SK-N-SH (cell line): ENCODE results near the gene KCNS1. TPM values are rescaled to one million over a fixed set of nuclear protein-coding genes. Genes with fewer than 3 reads are reported as not detected.

Source experiments
- CTCF ChIA-PET: fragments of 300-600, 350-600 bp; formaldehyde crosslinking; extraction: SDS; loops from one replicate; lab custom pipeline; 2021; lab: Yijun Ruan, JAX
- POLR2A ChIA-PET: fragments of 350-600 bp; sonication (Branson Sonifier 250); formaldehyde crosslinking; extraction: SDS; loops from one replicate; lab custom pipeline; 2020; ENCODE audit warnings: antibody characterized with exemption, inconsistent platforms; lab: Yijun Ruan, JAX
- DNase-seq: peaks from one replicate; pipeline ENCODE4 v3.0.0; 2012
- H2AFZ ChIP-seq: fragments of 200-600 bp; sonication (generic); 2 replicates; pipeline ENCODE4 v1.8.1; 2016; ENCODE audit warnings: antibody characterized with exemption, mild to moderate bottlenecking, low read depth
- H3F3A ChIP-seq: fragments of 200-600 bp; sonication (generic); replicated peaks from 2 replicates; pipeline ENCODE3; 2016; ENCODE audit warnings: antibody characterized with exemption, mild to moderate bottlenecking; ENCODE audit not compliant: insufficient read depth
- H3K27ac ChIP-seq, 2 experiments: fragments of 200-500 bp in 1 of 2; fragments of 200-600 bp in 1 of 2; sonication (Bioruptor generic) in 1 of 2; sonication (generic), shearing (Covaris generic) in 1 of 2; 2 replicates each; pipeline versions ENCODE4 v1.5.1 to v1.6.1; 2014 to 2016; ENCODE audit warnings: low read depth in 2 of 2, inconsistent platforms in 1 of 2, low read length in 1 of 2, mild to moderate bottlenecking in 1 of 2, mixed read lengths in 1 of 2
- H3K27me3 ChIP-seq: fragments of 200-600 bp; sonication (generic), shearing (Covaris generic); 2 replicates; pipeline ENCODE4 v1.6.1; 2016; ENCODE audit warnings: mixed run types; ENCODE audit not compliant: insufficient read depth
- H3K36me3 ChIP-seq, 2 experiments: fragments of 200-500 bp in 1 of 2; fragments of 200-600 bp in 1 of 2; sonication (Bioruptor generic) in 1 of 2; sonication (generic) in 1 of 2; replicated peaks in 1 of 2; 2 replicates each; pipeline versions ENCODE3 to v1.5.1; 2014 to 2016; ENCODE audit warnings: low read length in 1 of 2, mild to moderate bottlenecking in 1 of 2; ENCODE audit not compliant: insufficient read depth in 2 of 2, control insufficient read depth in 1 of 2
- H3K4me1 ChIP-seq, 2 experiments: fragments of 200-500 bp in 1 of 2; fragments of 200-600 bp in 1 of 2; sonication (Bioruptor generic) in 1 of 2; sonication (generic), shearing (Covaris generic) in 1 of 2; 2 replicates each; pipeline versions ENCODE4 v1.5.1 to v1.6.1; 2014 to 2016; ENCODE audit warnings: low read depth in 1 of 2, low read length in 1 of 2, mixed run types in 1 of 2; ENCODE audit not compliant: insufficient read depth in 2 of 2, control insufficient read depth in 1 of 2
- H3K4me2 ChIP-seq: fragments of 200-600 bp; sonication (generic), shearing (Covaris generic); 2 replicates; pipeline ENCODE4 v1.6.1; 2017; ENCODE audit warnings: mixed run types
- H3K4me3 ChIP-seq, 2 experiments: fragments of 200-500 bp in 1 of 2; fragments of 200-600 bp in 1 of 2; sonication (Bioruptor generic) in 1 of 2; sonication (generic), shearing (Covaris generic) in 1 of 2; 2 replicates each; pipeline versions ENCODE4 v1.5.1 to v1.8.1; 2014 to 2016; ENCODE audit warnings: low read depth in 2 of 2, inconsistent platforms in 1 of 2, low read length in 1 of 2, mild to moderate bottlenecking in 1 of 2, mixed read lengths in 1 of 2, moderate library complexity in 1 of 2
- H3K79me2 ChIP-seq: fragments of 200-600 bp; sonication (generic); 2 replicates; pipeline ENCODE4 v1.8.1; 2017; ENCODE audit warnings: mild to moderate bottlenecking; ENCODE audit not compliant: insufficient read depth
- H3K9ac ChIP-seq: fragments of 200-600 bp; sonication (generic); 2 replicates; pipeline ENCODE4 v1.6.1; 2017; ENCODE audit warnings: mixed run types
- H3K9me2 ChIP-seq: fragments of 200-600 bp; sonication (generic); 2 replicates; pipeline ENCODE4 v1.6.1; 2017; ENCODE audit warnings: mixed run types
- H3K9me3 ChIP-seq: fragments of 200-600 bp; sonication (generic); 2 replicates; pipeline ENCODE4 v1.6.1; 2017; ENCODE audit warnings: mixed run types, mild to moderate bottlenecking, moderate library complexity
- H4K20me1 ChIP-seq: fragments of 200-600 bp; sonication (generic); 2 replicates; pipeline ENCODE4 v1.6.1; 2017; ENCODE audit warnings: mild to moderate bottlenecking, mixed run types; ENCODE audit not compliant: insufficient read depth
- CHD2 ChIP-seq: fragments of 150-350 bp; IDR thresholded peaks from 2 replicates; pipeline ENCODE4 v1.6.1; 2018; ENCODE audit warnings: low read length; ENCODE audit not compliant: partially characterized antibody
- CTCF ChIP-seq: fragments of 200-600 bp; sonication (generic); IDR thresholded peaks from 2 replicates; pipeline ENCODE4 v1.6.1; 2017; ENCODE audit warnings: antibody characterized with exemption, mild to moderate bottlenecking, moderate library complexity
- FOXM1 ChIP-seq: IDR thresholded peaks from 2 replicates; pipeline ENCODE4 v1.4.0; 2012; ENCODE audit warnings: low read depth, mild to moderate bottlenecking
- GATA2 ChIP-seq: sonication (generic); formaldehyde crosslinking; IDR thresholded peaks from 2 replicates; pipeline ENCODE4 v1.5.0; 2020; ENCODE audit warnings: mild to moderate bottlenecking, missing genetic modification reagents
- JUND ChIP-seq: IDR thresholded peaks from 2 replicates; pipeline ENCODE4 v1.4.0; 2012
- MEF2A ChIP-seq: IDR thresholded peaks from 2 replicates; pipeline ENCODE4 v1.4.0; 2012; ENCODE audit warnings: low read depth, borderline replicate concordance
- NFIC ChIP-seq: IDR thresholded peaks from 2 replicates; pipeline ENCODE4 v1.4.0; 2012; ENCODE audit warnings: borderline replicate concordance
- NRF1 ChIP-seq: IDR thresholded peaks from 2 replicates; pipeline ENCODE4 v1.6.1; 2012; ENCODE audit warnings: low read depth, mild to moderate bottlenecking, low read length
- PBX3 ChIP-seq: IDR thresholded peaks from 2 replicates; pipeline ENCODE4; 2012
- RAD21 ChIP-seq: IDR thresholded peaks from 2 replicates; pipeline ENCODE4 v1.6.1; 2012; ENCODE audit warnings: mild to moderate bottlenecking, low read length
- RCOR1 ChIP-seq: fragments of 150-350 bp; IDR thresholded peaks from 2 replicates; pipeline ENCODE4 v1.6.1; 2017; ENCODE audit warnings: antibody characterized with exemption, low read length
- RXRA ChIP-seq: IDR thresholded peaks from 2 replicates; pipeline ENCODE4 v1.4.0; 2012; ENCODE audit warnings: low read depth, mild to moderate bottlenecking, borderline replicate concordance
- SIN3A ChIP-seq: IDR thresholded peaks from 2 replicates; pipeline ENCODE4 v1.6.1; 2012; ENCODE audit warnings: low read depth, mild to moderate bottlenecking, low read length, moderate library complexity, borderline replicate concordance
- SMC3 ChIP-seq: IDR thresholded peaks from 2 replicates; pipeline ENCODE4 v1.6.1; 2012; ENCODE audit warnings: low read depth, low read length, improper control_type of control experiment
- WGBS: methylation state at CpG from one replicate; pipeline ENCODE4 v1.1.6; 2017; ENCODE audit warnings: low lambda C conversion rate; 5-methylcytosine and 5-hydroxymethylcytosine counted together
- polyA plus RNA-seq, 3 experiments: library from polyadenylated mRNA; depleted of rRNA; stranded (reverse); fragments of >200 nt; gene quantifications; 2 replicates each; pipeline ENCODE4 v1.2.3, GENCODE V29; 2012

The KCNS1 gene
- polyA plus RNA-seq, 1 of the 3 experiments (the other 2 are of a cell fraction): 0.07 TPM

- Histone ChIP-seq H3K4me2 (no peak overlapping the region), H2AFZ (no peak overlapping the region), H3K4me3 (no peak overlapping the region), H3K36me3 (no peaks in the 10 kb centered on the region), H3K4me1 (no peaks in the 10 kb centered on the region), H3K9ac (no peak overlapping the region), H3F3A (no peaks in the 10 kb centered on the region), H3K27ac (no peak overlapping the region), H3K27me3 (no peaks in the 10 kb centered on the region), H4K20me1 (no peaks in the 10 kb centered on the region), H3K9me2 (no peaks in the 10 kb centered on the region), H3K9me3 (no peaks in the 10 kb centered on the region), H3K79me2 (no peaks in the 10 kb centered on the region)
- WGBS: 70% methylated on average over 3 of the region's 3 CpGs
- DNase-seq: no peak
- ChIA-PET POLR2A (no interaction called here), CTCF (interaction anchor here (1.2 to 13.3 kb wide), 5 partner anchors 10 to 657 kb away, joined by 3 to 158 read pairs (median 7); no protein-coding TSS in a partner anchor)
- TF ChIP-seq PBX3 (no peak), RAD21 (no peak), NFIC (no peak), RCOR1 (no peak)
Observed at GRCh38 chr20:45113865-45114264, 12.9 kb upstream of the KCNS1 start.

DNA sequence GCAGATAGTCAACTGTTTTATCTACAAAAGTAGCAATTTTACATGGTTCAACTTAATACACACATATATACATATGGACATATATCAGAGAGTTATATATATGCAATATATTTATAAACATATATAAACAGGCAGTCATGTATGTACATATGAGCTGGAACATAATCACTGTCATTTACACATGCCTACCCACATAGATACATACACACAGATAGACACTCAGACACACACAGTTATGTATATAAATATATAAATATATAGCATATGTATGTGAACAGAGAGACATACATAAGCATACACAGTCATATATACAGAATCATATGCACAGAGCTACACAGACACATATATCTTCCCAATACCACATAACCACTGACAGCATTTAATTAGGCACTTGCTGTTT is 11.8 kb upstream of the KCNS1 start:
- Histone ChIP-seq H3K27ac (no peak overlapping the region), H3K27me3 (no peaks in the 10 kb centered on the region), H2AFZ (no peak overlapping the region), H3K4me2 (no peak overlapping the region), H3K4me3 (no peak overlapping the region), H3K9me2 (no peaks in the 10 kb centered on the region), H3K4me1 (no peaks in the 10 kb centered on the region), H3K9me3 (no peaks in the 10 kb centered on the region), H4K20me1 (no peaks in the 10 kb centered on the region), H3K9ac (no peak overlapping the region), H3K36me3 (no peaks in the 10 kb centered on the region), H3F3A (no peaks in the 10 kb centered on the region), H3K79me2 (no peaks in the 10 kb centered on the region)
- ChIA-PET CTCF (interaction anchor here (0.6 to 13.3 kb wide), 15 partner anchors 9 to 658 kb away, joined by 3 to 158 read pairs (median 5); no protein-coding TSS in a partner anchor), POLR2A (no interaction called here)
- TF ChIP-seq RAD21: no peak
- DNase-seq: no peak

GRCh38 chr20:45111799-45112471 is 11.0 kb upstream of the KCNS1 start:
- no peak overlapping the region for H2AFZ ChIP-seq
- 62% methylated on average over 17 of the region's 17 CpGs for WGBS
- no peaks in the 10 kb centered on the region for H3K79me2 ChIP-seq
- no peaks in the 10 kb centered on the region for H3K36me3 ChIP-seq
- peak; percentile 59 for DNase-seq
- ChIA-PET CTCF (interaction anchor here (0.6 to 13.3 kb wide), 23 partner anchors 8 to 245 kb away, joined by 3 to 158 read pairs (median 5); no protein-coding TSS in a partner anchor), POLR2A (no interaction called here)
- no peaks in the 10 kb centered on the region for H3F3A ChIP-seq
- no peak overlapping the region for H3K9ac ChIP-seq
- no peaks in the 10 kb centered on the region for H3K9me2 ChIP-seq
- H3K9me3 ChIP-seq: no peaks in the 10 kb centered on the region
- no peak overlapping the region; a peak in 1 of 4 replicates for H3K4me3 ChIP-seq
- no peak overlapping the region for H3K4me2 ChIP-seq
- no peaks in the 10 kb centered on the region for H3K4me1 ChIP-seq
- TF ChIP-seq SMC3 (peak; percentile 43; the same call in 1 of the 2 replicates), NRF1 (no peak), RAD21 (peak; percentile 33; the same call in 1 of the 2 replicates), CTCF (peak; percentile 71), SIN3A (no peak), GATA2 (no peak), JUND (no peak), RCOR1 (no peak), CHD2 (no peak), FOXM1 (no peak), RXRA (no peak), MEF2A (no peak)
- H3K27me3 ChIP-seq: no peaks in the 10 kb centered on the region
- H4K20me1 ChIP-seq: no peaks in the 10 kb centered on the region
- no peak overlapping the region for H3K27ac ChIP-seq
